Activated CD8-positive, alpha-beta T cell treated with anti-CD3 and anti-CD28 coated beads for 36 hours (primary cell): ENCODE data around the gene PGAP6. TPM values are rescaled to one million over a fixed set of nuclear protein-coding genes. Genes with fewer than 3 reads are reported as not detected.
A peak's percentile ranks its signal among the peaks of the same experiment; 100 is the strongest.

Experiments
- ATAC-seq: fragments of 200-7000 bp; cut with Tn5 transposase; one replicate; pipeline ENCODE4 v1.10.0; 2021; ENCODE audit warnings: mild to moderate bottlenecking, moderate library complexity
- CTCF ChIA-PET: fragments of 350-600 bp; sonication (Branson Sonifier 250); formaldehyde crosslinking; loops from one replicate; lab custom pipeline; 2021; ENCODE audit warnings: antibody characterized with exemption; lab: Charles Lee
- POLR2A ChIA-PET: fragments of 350-600 bp; sonication (Branson Sonifier 250); formaldehyde crosslinking; loops from one replicate; lab custom pipeline; 2021; ENCODE audit warnings: antibody characterized with exemption; lab: Charles Lee
- DNase-seq: peaks from one replicate; pipeline ENCODE4 v3.0.0-alpha.2; 2020
- H3K27ac Mint-ChIP-seq: one replicate; pipeline ENCODE4 v1.8.0; 2021; ENCODE audit warnings: mild to moderate bottlenecking, mixed read lengths
- H3K27me3 Mint-ChIP-seq: one replicate; pipeline ENCODE4 v1.8.0; 2021; ENCODE audit warnings: mixed read lengths
- H3K36me3 Mint-ChIP-seq: one replicate; pipeline ENCODE4 v1.8.0; 2021; ENCODE audit warnings: low read depth, mixed read lengths
- H3K4me1 Mint-ChIP-seq: one replicate; pipeline ENCODE4 v1.8.0; 2021; ENCODE audit warnings: low read depth, mixed read lengths
- H3K4me3 Mint-ChIP-seq: one replicate; pipeline ENCODE4 v1.8.0; 2021; ENCODE audit warnings: mild to moderate bottlenecking, moderate library complexity, mixed read lengths
- H3K9me3 Mint-ChIP-seq: one replicate; pipeline ENCODE4 v1.8.0; 2021; ENCODE audit warnings: mixed read lengths
- intact Hi-C: fragments of 100-400 bp; cut with micrococcal nuclease; formaldehyde crosslinking; loops from one replicate; pipeline ENCODE4 v1.10.0; 2022
- total RNA-seq, 2 experiments: library from RNA; stranded (reverse); gene quantifications; one replicate each; pipeline ENCODE4 v1.2.3, GENCODE V29; 2021
- TF ChIP-seq, protein P1 (sequence below): fragments of 200-600 bp; IDR thresholded peaks from one replicate; pipeline ENCODE4 v1.8.0; 2022; ENCODE audit warnings: antibody characterized with exemption, mild to moderate bottlenecking

The PGAP6 gene
- total RNA-seq, 2 experiments from 2014 or later = 21.9 to 24.8 TPM

DNA sequence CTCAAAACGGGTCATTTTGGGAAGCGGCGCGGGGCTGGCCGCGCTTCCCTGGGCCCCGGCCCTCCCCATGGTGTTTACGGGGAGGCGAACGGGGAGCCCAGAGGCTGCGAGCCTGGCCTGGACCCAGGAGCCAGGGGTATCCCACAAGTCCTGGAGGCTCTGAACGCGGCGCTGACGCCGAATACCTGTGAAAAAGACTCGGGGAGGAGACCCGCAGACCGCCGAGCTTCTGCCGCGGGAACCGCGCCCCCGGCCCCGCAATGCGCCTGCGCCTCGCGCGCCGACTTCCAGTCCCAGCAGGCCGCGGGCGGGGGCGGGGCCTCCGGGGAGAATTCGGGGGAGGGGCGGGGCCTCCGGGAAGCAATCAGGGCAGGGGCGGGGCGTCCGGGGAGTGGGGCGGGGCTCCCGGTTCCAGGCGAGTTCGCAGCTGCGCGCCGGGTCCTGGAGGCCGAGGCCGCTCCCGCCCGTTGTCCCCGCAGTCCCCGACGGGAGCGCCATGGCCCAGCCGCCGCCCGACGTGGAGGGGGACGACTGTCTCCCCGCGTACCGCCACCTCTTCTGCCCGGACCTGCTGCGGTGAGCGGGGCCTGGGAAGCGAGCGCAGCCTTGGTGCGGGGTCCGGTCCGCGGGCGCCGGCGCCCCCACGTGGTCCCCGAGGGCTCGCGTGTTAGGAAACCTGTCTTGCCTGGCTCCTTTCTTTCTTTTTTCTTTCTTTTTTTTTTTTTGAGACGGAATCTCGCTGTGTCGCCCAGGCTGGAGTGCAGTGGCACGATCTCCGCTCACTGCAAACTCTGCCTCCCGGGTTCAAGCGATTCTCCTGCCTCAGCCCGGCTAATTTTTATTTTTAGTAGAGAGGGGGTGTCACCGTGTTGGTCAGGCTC, 19.9 kb upstream of the PGAP6 start, which contains the start of gene DECR2:
Gene DECR2 (plus strand): TSS at position 418 of the 881 bp plus-strand sequence. CDS start 79 bp downstream, at position 497.
- ATAC-seq (peak; percentile 93), DNase-seq (peak; percentile 99)
- CTCF ChIA-PET = interaction anchor here (0.7 to 2.6 kb wide), 6 partner anchors 9 to 167 kb away, joined by 3 to 11 read pairs (median 6); partner anchors contain the start of genes FAM234A and RAB11FIP3
- POLR2A ChIA-PET = interaction anchor here (0.6 to 1.7 kb wide), 5 partner anchors 9 to 32 kb away, joined by 3 to 7 read pairs (median 3); partner anchors contain the start of gene RAB11FIP3
- Mint-ChIP-seq H3K4me3 (peak within 1 kb of the TSS; percentile 83), H3K9me3 (no peaks in the 10 kb centered on the region), H3K36me3 (peaks cover 2% of the 10 kb centered on the region), H3K27me3 (peaks cover under 1% of the 10 kb centered on the region), H3K27ac (peak within 1 kb of the TSS; percentile 83), H3K4me1 (peaks cover 13% of the 10 kb centered on the region)
- TF ChIP-seq, protein P1, sequence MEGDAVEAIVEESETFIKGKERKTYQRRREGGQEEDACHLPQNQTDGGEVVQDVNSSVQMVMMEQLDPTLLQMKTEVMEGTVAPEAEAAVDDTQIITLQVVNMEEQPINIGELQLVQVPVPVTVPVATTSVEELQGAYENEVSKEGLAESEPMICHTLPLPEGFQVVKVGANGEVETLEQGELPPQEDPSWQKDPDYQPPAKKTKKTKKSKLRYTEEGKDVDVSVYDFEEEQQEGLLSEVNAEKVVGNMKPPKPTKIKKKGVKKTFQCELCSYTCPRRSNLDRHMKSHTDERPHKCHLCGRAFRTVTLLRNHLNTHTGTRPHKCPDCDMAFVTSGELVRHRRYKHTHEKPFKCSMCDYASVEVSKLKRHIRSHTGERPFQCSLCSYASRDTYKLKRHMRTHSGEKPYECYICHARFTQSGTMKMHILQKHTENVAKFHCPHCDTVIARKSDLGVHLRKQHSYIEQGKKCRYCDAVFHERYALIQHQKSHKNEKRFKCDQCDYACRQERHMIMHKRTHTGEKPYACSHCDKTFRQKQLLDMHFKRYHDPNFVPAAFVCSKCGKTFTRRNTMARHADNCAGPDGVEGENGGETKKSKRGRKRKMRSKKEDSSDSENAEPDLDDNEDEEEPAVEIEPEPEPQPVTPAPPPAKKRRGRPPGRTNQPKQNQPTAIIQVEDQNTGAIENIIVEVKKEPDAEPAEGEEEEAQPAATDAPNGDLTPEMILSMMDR = peak; percentile 68
- intact Hi-C loops = no loop called here

DNA sequence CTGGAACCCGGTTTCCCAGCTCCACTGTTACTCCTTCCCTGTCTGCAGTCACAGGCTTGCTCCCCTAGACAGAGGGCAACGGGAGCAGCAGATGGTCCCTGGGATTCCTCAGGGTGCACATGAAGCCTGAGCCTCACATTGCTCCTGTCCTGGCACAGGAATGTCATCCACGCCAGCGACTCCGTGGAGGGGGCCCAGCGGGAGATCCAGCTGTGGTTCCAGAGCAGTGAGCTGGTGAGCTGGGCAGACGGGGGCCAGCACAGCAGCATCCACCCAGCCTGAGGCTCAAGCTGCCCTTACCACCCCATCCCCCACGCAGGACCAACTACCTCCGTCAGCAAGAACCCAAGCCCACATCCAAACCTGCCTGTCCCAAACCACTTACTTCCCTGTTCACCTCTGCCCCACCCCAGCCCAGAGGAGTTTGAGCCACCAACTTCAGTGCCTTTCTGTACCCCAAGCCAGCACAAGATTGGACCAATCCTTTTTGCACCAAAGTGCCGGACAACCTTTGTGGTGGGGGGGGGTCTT, 18.3 kb upstream of the PGAP6 start:
- H3K36me3 Mint-ChIP-seq = peaks cover 2% of the 10 kb centered on the region
- ChIA-PET POLR2A (interaction anchor here (0.6 to 1.7 kb wide), 5 partner anchors 8 to 244 kb away, joined by 3 to 7 read pairs (median 3); no protein-coding TSS in a partner anchor), CTCF (interaction anchor here (1.7 to 2.6 kb wide), 2 partner anchors 16 to 25 kb away, joined by 4 to 11 read pairs; partner anchors contain the start of gene RAB11FIP3)
- TF ChIP-seq, protein P1 = no peak
- peaks cover 2% of the 10 kb centered on the region for H3K27me3 Mint-ChIP-seq
- DNase-seq = peak; percentile 10
- no peaks in the 10 kb centered on the region for H3K9me3 Mint-ChIP-seq
- intact Hi-C loops = no loop called here
- H3K4me3 Mint-ChIP-seq = peak overlapping the region; percentile 83
- no peak for ATAC-seq
- H3K4me1 Mint-ChIP-seq = peaks cover 21% of the 10 kb centered on the region
- H3K27ac Mint-ChIP-seq = peak overlapping the region; percentile 83

DNA sequence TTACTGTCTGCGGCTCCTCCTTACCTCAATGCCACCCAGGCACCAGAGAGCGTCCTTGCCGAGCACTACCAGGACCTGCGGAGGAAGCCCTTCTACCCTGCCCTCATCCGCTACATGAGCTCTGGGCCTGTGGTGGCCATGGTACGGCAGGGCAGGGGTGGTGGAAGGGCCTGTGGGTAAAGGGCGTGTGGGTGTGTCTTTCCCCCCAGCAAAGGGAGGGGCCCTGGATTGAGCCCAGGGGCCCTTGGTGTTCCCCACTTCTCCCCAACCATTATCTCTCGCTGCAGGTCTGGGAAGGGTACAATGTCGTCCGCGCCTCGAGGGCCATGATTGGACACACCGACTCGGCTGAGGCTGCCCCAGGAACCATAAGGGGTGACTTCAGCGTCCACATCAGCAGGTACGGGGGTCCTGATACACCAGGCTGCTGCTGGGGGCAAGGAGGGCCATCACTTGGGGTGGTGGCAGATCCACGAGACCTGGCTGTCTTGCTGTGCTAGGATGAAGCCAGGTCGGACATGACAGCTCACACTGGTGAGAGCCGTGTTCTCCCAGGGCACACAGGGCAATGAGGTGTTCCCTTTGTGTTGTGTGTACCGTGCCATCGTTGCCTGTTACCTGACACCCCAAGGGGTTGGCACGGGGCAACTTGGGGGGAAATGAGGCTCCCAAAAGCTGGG, 17.7 kb upstream of the PGAP6 start:
- Mint-ChIP-seq H3K4me3 (no peak overlapping the region), H3K27me3 (peaks cover 2% of the 10 kb centered on the region), H3K27ac (no peak overlapping the region), H3K36me3 (peaks cover 2% of the 10 kb centered on the region), H3K9me3 (no peaks in the 10 kb centered on the region), H3K4me1 (peaks cover 21% of the 10 kb centered on the region)
- ATAC-seq (no peak), DNase-seq (no peak)
- ChIA-PET POLR2A (interaction anchor here (1.4 kb wide), 2 partner anchors 127 to 174 kb away, joined by 3 read pairs; no protein-coding TSS in a partner anchor), CTCF (interaction anchor here (1.7 to 2.6 kb wide), 2 partner anchors 17 to 26 kb away, joined by 4 to 11 read pairs; partner anchors contain the start of gene RAB11FIP3)
- TF ChIP-seq, protein P1 = no peak
- intact Hi-C loops = loop anchor here (5.0 kb wide), 1 partner anchor 128 kb away; the partner anchor contains the start of gene CAPN15

- Mint-ChIP-seq H3K27ac (no peak overlapping the region), H3K36me3 (peaks cover 2% of the 10 kb centered on the region), H3K9me3 (no peaks in the 10 kb centered on the region), H3K4me1 (peaks cover 21% of the 10 kb centered on the region), H3K4me3 (peak overlapping the region; percentile 50), H3K27me3 (peaks cover 2% of the 10 kb centered on the region)
- TF ChIP-seq, protein P1 = no peak
- ChIA-PET POLR2A (no interaction called here), CTCF (no interaction called here)
- intact Hi-C loops = loop anchor here (5.0 kb wide), 1 partner anchor 129 kb away; the partner anchor contains the start of gene CAPN15
- ATAC-seq = no peak
- no peak for DNase-seq
These were observed 17.0 kb upstream of the PGAP6 start for GRCh38 chr16:398561-399339.
